ENCODE measurements around the gene EGR2.

Gene EGR2

DNA sequence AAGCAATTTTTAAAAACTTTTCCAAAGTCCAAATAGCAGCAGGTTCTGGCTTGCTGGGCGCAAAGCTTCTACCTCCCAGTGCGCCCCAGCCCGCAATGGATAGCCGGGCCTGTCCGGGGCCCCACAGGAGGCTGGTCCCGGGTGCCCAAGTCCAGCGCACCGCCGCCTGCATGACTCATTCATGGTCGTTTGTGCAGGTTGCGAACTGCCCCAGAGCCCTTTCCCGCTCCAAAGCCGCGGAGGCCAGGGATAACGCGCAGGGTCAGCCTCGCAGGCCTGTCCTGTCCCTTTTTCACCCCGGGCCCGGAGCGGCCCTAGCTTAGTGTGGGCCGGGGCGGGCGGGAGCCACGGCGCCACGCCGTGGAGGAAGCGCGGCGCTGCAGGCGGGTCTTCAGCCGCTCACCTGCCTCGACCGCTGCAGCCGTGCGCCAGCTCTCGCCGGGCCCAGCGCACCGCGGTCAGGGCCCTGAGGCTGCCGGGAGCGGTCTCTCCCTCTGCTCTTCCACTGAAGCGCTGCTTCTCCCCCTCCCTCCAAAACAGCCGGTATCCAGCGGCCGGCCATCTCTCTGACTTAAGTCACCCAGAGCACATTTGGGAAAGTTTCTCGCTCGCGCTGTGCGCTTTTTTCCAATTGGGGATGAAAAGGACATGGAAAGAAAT is 1.7 kb upstream of the EGR2 start:
- DNase-seq = peak; percentile 67 to 69

DNA sequence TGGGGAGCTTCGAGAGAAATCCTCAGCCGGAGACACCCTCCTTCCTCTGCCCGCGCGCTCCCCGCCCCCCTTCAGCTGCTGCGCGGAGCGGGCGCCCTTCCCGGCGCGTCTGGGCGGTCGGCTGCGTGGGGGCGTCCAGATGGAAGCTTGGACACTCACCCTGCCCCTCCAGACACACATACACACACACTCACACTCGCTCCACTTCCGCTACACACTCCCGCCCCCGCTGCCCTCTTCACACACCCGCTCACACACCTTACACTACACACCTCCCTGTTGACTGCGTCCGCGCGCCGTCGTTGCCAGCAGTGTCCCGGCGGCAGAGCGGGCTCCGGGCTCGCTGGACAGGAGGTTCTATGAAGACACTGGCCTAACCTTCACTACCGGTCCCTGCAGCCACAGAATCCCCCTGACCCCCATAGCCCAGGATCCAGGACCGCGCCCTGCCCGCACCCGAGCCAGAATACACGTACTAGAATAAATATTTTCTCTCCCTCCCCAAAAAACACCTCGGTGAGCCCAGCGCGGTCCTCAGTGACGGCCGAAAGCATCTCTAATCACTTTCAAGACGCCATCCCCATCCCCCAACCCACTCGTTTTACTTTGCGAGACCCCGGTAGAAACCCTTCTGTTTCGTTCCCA is 1.1 kb upstream of the EGR2 start:
- DNase-seq = peak; percentile 68 to 82

DNA sequence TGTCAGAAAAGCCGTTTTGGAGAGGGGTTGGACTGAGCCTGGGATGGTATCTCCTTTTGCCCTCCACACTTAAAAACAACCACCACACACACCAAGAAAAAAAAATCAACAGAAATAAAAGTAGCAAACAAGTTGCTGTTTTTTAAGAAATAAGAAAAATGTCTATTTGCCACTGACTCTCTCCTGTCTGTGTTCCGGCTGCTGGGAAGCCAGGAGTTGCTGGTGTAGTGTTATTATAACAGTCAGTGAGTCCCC is 163 bp downstream of the EGR2 start:
- no peak for DNase-seq

DNA sequence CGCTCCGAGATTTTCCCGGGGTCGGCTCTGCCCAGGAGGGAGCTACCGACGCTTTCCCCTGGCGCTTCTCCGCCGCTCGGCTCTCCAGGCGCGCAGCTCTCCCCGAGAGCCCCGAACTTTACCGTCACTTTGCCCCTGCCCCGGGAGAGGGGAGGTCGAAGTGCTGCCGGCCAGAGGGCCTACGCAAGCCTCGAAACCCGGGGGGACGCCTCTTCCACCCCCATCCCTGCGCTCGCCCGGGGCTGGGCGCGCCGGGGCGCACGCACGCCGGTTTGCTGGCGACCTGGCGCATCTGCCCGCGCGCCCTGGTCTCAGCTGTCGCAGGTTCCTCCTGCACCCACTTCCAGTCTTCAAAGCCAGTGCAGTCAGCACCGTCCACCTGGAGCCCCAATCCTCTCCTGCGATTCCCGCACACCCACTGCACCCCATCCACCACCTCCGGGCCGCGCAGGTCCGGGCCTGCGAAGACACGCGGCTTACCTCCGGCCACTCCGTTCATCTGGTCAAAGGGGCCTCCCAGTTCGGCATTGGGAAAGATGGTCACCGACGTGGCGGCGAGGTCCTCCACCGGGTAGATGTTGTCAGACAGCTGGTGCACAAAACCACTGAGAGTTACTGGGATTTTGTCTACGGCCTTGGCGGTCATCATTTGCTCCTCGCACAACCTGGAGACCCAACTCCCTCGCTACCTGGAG is 638 bp downstream of the EGR2 start:
- DNase-seq = peak; percentile 43 to 46

DNA sequence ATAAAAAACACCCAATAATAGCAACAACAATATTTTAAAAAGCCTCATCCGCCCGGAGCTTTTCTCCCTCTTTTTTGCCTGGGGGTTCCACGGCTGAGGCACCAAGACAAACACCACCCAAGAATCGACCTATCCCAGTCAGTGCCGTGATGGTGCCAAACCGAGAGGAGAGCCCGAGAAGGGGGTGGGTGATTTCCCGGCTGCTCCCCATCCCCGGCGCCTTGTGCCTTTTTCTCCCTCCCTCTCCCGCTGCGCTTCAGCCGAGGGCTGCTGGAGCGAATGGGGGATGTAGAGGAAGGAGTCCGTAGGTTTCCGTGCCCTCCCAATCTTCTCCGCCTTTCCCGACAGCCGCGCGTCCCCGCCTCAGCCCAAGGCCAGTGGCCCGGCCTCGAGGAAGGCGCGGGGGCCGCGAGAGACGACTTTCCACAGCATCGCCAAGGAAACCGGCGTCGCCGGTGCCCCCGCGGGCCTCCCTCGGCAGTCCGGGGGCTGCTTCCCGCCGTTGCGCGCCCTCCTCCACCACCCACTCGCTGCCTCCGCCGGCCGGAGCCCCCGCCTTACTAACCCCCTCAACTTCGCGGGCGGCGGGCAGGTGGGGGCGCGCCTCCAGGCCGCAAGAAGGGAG is 1.3 kb downstream of the EGR2 start:
- peak; percentile 58 to 72 for DNase-seq

DNA sequence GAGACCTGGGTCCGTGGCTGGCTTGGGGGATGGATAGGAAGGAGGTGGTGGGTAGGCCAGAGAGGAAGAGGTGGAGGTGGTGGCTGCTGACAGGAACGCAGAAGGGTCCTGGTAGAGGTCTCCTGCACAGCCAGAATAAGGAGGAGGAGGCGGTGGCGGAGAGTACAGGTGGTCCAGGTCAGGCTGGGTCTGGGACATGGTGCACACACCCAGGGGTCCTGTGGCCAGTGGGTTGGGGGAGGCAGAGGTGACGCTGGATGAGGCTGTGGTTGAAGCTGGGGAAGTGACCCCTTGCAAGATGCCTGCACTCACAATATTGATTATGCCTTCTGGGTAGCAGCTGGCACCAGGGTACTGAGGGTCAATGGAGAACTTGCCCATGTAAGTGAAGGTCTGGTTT is 2.2 kb downstream of the EGR2 start:
- DNase-seq = peak; percentile 20 to 21

DNA sequence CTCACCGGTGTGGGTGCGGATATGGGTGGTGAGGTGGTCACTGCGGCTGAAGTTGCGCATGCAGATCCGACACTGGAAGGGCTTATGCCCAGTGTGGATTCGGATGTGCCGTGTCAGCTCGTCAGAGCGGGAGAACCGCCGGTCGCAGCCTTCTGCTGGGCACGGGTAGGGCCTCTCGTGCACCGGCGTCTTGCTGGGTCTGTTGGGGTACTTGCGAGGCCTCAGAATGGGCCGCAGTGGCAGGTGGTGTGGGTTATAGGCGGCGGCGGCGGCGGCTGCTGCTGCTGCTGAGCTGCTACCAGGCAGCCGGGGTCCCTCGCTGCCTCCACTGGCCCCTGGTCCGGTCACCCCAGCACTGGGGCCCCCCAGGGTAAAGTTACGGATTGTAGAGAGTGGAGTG is 2.7 kb downstream of the EGR2 start:
- DNase-seq = peak; percentile 16 to 31

DNA sequence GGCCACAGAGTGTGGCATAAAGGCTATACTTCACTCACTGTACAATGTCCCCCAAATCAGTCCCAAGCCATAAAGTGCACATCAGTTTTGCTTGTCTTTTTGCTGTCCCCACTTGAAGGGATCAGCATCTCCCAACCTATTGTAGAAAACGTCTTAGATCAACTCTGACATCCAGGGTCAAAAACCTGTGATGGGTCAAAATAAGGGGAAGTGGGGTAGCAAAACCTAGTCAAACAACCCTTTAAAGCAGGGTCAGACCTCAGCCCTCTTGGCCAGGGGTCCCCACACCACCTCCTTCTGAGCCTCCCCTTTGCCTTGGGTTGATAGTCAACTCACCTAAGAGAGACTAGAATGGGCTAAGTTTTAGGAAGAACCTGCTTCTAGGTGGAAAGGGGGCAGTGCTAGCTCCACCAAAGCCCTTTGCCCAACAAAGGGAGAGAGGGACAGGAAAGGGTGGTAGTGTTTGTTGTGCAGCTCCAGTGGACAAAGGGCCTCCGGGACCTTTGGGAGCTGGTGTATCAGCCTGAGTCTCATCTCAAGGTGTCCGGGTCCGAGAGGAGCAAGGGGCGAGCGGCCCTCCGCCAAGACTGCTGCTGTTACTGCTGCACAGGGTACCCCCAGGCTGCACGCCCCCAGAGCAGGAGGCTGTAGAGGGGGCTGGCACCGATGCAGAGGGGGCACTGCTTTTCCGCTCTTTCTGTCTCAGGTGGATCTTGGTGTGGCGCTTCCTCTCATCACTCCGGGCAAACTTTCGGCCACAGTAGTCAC is 3.3 kb downstream of the EGR2 start:
- DNase-seq = peak; percentile 16 to 18

DNA sequence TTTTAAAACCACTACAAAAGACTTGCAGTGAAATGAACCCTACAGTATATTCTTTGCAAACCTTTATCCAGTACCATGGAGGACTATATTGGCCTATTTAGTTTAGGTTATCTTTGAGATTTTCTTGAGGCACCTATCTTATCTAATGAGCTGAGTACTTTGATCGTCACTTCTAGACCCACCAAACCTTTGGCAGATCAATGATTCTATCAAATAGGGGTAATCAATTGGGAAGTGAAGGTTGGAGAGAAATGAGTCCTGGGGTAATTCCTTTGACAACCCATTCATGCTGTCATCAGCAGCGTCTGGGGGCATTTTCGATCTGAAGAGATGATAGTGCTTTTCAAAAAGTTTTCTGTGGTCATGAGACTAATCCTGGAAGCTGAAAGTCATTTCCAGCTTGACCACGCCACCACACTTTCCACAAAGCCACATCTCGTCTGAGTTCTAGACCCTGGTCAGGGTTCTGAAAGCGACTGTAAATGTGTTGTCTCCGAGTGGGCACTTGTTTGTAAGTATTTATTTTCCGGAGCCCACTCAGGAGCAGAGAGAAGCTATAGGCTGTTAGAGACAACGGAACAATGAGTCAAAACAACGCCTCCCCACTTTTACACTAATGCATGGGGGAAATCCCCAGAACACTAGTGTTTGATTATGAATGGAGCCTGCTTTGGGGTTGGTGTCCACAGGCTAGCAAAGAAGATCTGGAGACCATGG is 4.8 kb downstream of the EGR2 start:
- peak; percentile 57 to 69 for DNase-seq

DNA sequence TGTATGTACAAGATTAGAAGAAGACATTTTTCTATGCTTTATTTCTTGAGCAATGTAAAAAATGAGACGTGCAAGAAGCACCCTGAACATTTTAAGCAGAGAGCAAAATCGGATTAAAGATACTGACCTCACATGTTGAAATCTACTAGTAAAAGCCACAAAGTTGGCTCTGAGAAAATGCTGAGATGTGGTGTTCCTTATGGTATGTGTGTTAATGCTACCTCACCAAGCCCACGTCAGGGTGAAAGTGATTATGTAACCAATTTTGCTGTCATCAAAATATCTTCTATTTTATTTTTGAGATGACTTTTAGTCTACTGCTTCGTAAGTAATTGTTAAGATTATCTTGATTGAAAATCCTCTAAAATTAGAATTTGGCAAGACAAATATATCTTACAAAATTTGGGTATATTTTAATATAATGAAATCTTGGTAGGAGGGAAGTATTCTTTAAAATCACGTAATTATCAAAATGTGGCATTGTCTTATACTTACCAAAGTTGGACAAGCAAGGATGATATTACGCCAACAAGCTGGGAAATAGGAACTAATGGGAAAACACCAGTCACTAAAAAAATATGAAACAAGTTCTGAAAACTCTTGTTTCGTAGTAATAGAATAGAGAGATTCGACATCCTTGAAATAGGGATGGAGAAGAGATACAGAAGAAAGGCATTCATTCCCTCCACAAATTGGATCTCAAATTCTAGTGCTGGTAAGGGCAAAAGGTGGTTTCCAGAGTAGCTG is 5.8 kb downstream of the EGR2 start:
- no peak for DNase-seq

DNA sequence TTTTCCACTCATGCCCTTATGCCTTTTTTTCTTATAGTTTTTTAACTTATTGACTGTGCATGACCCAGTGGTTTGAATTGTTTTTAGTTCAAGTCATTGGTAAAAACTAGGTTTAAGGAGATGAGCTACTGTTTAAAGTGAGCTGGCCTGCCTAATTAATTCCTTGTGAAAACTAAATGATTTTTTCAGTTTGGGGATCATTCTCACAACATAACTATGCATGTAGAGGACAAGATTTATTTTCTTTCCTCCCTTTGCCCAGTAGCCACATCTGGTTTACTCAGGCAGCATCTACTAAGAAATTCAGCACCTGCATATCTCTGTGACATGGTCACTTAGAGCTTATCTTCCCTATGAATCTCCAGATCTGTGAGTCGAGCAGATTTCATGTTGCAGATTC is 9.9 kb downstream of the EGR2 start:
- no peak for DNase-seq

DNA sequence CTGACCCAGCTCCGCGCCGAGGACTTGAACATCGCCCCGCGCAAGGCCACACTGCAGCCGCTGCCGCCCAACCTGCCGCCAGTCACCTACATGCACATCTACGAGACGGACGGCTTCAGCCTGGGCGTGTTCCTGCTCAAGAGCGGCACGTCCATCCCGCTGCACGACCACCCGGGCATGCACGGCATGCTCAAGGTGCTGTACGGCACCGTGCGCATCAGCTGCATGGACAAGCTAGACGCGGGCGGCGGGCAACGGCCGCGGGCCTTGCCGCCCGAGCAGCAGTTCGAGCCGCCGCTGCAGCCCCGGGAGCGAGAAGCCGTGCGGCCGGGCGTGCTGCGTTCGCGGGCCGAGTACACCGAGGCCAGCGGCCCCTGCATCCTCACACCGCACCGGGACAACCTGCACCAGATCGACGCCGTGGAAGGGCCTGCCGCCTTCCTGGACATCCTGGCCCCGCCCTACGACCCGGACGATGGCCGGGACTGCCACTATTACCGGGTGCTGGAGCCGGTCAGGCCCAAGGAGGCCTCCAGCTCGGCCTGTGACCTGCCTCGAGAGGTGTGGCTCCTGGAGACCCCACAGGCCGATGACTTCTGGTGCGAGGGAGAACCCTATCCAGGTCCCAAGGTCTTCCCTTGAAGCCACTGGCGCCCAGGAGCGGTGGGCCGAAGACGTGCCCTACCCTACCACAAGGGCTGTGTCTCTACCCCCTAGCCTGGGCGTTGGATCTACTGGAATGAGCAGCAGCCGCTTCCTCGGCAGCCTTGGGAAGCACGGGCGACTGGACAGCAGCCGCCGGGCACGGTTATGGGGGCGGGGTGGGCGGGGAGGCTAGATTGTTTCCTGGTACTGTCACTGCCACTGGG is 10.7 kb downstream of the EGR2 start:
- peak in 1 of 2 donors; percentile 11 for DNase-seq

DNA sequence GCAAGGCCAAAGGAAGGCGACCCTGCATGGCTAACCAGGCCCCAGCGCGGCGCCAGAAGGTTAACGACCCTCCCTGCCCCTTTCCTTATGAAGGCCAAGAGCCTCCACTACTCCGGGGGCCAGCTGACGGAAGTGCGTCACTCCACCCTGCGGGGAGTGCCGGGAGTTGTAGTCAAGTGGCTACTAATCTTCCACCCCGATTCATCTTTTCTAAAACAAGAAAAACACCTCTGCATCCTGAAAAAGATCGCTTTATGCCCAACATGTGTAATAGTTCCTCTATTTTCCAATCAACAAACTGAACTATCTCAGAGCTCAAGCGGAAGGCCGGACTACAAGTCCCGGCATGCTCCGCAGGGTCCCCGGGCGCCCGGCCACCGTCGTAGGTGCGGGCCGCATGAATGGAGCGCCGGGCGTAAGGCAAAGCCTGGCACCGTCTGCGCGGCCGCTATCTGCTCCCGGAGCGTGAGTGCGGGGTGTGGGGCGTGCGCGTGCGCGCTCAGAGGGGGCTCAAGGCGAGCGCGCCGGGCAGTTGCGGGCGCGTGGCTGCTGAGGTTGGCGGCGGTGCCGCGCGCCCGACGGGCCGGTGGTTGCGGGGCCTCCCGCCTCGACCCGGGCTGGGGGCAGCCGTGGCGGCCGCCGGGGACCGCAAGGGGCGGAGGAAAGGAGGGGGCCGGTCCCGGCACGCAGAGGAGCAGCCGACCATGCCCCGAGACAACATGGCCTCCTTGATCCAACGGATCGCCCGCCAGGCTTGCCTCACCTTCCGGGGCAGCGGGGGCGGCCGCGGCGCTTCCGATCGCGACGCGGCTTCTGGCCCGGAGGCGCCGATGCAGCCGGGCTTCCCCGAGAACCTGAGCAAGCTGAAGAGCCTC is 11.6 kb downstream of the EGR2 start, which contains the start of gene ADO:
Gene ADO, plus strand, starts transcription at position 365 of the 875 bp plus-strand sequence. Its CDS starts 340 bp downstream, at position 705.
- DNase-seq = peak; percentile 74 to 78

DNA sequence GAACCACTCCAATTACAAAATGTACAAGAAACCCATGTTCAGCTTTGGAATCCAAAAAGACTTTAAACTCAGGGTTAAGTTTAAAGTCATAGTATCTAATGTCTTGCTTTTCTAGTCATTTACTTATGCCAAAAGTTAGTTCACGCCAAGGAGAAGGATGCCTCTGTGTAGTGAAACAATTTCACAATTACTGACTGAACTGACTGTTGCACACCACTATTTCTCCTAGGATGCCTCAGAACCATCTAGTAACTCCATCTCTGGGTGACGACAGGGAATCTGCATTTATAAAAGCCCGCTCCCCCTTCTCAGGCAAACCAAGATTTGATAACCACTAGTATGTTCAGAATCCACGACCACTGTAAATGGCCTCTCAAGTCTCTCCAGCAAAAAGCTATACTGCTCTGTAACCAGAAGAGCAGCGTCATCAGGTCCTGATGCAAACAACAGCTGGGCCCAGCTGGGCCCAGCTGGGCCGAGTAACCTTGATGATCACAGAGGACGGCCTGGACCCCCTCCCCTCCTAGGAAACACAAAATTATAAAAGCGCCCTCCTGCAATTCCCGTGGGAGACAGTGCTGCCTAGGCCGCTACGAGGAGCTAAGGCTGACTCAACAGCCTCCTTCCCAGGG is 12.3 kb downstream of the EGR2 start:
- DNase-seq = no peak

DNA sequence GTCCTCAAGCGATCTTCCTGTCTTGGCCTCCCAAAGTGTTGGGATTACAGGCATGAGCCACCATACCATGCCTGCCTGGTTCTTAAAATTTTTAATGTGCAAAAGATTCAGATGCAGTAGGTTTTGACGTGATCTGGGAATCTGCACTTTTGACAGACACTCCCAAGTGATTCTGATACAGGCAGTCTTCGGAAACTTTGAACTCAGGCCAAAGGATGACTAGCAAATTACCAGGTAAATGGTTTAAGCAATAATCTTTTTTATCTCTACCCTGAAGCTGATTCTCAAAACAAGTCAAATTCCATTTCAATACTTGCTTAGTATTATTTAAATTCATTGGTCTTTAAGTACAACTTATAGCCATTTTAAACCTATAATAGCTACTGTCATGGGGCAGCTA is 14.3 kb downstream of the EGR2 start:
- no peak for DNase-seq

DNA sequence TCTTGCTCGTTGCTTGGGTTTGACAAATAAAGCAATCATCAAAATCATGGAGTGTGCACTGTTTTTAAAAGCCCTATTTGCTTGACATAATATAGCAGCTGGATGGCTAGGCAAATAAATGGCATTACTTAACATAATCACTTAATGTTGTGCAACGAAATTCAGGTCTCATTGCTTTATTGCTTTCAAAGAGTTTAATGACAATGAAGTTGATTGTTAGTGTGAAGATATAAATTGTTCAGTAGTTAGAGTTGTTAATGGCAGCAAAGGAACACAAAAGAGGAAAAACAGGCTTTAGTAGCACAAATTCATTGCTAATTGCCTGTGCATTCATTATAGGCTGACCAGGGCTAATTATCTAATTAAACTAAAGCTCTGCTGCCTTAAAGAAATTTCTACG is 19.3 kb downstream of the EGR2 start:
- no peak for DNase-seq

DNA sequence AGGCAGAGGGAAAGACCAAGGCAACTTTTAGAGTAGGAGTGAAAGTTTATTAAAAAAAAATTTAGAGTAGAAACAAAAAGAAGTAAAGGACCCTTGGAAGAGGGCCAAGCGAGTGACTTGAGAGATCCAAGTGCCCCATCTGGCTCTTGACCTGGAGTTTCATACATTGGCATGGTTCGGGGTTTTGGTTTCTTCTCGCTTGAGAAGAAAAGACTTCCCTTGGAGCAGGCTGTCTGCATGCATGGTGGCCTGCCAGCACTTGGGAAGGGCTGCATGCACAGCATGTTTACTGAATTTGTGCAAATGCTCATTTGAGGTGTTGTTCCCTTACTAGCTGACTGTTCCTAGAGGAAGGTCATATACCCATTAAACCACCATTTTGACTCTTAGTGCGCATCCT is 20.4 kb downstream of the EGR2 start:
- DNase-seq = no peak

DNA sequence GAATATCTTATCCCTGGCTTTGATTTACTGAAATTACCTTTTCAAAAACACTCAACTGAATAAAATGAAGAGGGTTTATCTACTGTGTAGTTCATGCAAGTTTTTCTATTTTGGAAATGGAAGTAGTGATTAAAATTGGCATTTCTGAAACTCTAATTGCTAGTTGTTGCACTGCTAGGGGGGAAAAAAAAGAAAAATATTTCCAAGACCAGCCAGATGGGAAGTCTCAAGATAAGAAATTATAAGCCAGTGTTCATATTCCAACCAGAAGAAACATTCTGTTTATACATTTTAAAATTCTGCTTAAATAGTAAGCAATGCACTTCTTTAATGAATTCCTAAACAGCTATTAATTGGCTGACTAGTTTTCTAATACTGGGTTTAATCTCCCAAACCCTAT is 21.1 kb downstream of the EGR2 start:
- no peak for DNase-seq

DNA sequence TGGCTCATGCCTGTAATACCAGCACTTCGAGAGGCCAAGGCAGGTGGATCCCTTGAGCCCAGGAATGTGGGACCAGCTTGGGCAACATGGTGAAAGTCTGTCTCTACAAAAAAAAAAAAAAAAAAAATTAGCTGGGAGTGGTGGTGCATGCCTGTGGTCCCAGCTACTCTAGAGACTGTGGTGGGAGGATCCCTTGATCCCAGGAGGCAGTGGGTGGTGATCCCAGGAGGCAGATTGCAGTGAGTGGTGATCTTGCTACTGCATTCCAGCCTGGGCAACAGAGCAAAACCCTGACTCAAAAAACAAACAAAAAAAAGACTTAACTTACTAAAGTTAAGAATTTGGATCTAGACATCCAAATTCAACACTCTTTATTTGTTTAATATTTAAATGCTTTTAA is 21.9 kb downstream of the EGR2 start:
- DNase-seq = no peak
